Dendritic cell treated with granulocyte-macrophage colony-stimulating factor and Interleukin-4, amounts not matched to agents 40 ng/mL and 50 ng/mL, for 4 days (primary cell): ENCODE measurements around the gene AGPAT3.
"Not testable (repeated sequence)": the region's sequence is repeated elsewhere in the genome, so short reads cannot be mapped to it uniquely, and the experiment has no call there.

ENCODE experiments used
- H3K27ac Mint-ChIP-seq: one replicate; pipeline ENCODE4 v1.8.0; 2022; ENCODE audit warnings: mild to moderate bottlenecking, mixed read lengths
- H3K27me3 Mint-ChIP-seq: one replicate; pipeline ENCODE4 v1.8.0; 2022; ENCODE audit warnings: mild to moderate bottlenecking, mixed read lengths
- H3K36me3 Mint-ChIP-seq: one replicate; pipeline ENCODE4 v1.8.0; 2022; ENCODE audit warnings: low read depth, mixed read lengths
- H3K4me1 Mint-ChIP-seq: one replicate; pipeline ENCODE4 v1.8.0; 2022; ENCODE audit warnings: low read depth, mixed read lengths
- H3K4me3 Mint-ChIP-seq: one replicate; pipeline ENCODE4 v1.8.0; 2022; ENCODE audit warnings: mild to moderate bottlenecking, moderate library complexity, mixed read lengths
- H3K9me3 Mint-ChIP-seq: one replicate; pipeline ENCODE4 v1.8.0; 2022; ENCODE audit warnings: mixed read lengths
- intact Hi-C: fragments of 100-400 bp; cut with micrococcal nuclease; formaldehyde crosslinking; loops from one replicate; pipeline ENCODE4 v1.15.0; 2022

Gene AGPAT3

DNA sequence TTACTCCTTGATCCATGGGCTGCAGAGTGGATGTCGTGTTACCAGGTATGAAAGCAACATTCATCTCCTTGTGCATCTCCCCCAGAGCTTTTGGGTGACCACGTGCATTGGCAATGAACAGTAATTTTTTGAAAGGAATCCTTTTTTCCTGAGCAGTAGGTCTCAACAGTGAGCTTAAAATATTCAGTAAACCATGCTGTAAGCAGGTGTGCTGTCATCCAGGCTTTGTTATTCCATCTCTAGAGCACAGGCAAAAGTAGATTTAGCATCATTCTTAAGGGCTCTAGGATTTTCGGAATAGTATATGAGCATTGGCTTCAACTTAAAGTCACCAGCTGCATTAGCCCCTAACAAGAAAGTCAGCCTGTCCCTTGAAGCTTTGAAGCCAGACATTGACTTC, 27.3 kb downstream of the AGPAT3 start:
- Mint-ChIP-seq H3K27ac (no peak overlapping the region), H3K4me1 (peaks cover 27% of the 10 kb centered on the region), H3K4me3 (no peak overlapping the region), H3K36me3 (peaks cover 63% of the 10 kb centered on the region), H3K27me3 (no peaks in the 10 kb centered on the region), H3K9me3 (no peaks in the 10 kb centered on the region)
- intact Hi-C loops, result no loop called here

DNA sequence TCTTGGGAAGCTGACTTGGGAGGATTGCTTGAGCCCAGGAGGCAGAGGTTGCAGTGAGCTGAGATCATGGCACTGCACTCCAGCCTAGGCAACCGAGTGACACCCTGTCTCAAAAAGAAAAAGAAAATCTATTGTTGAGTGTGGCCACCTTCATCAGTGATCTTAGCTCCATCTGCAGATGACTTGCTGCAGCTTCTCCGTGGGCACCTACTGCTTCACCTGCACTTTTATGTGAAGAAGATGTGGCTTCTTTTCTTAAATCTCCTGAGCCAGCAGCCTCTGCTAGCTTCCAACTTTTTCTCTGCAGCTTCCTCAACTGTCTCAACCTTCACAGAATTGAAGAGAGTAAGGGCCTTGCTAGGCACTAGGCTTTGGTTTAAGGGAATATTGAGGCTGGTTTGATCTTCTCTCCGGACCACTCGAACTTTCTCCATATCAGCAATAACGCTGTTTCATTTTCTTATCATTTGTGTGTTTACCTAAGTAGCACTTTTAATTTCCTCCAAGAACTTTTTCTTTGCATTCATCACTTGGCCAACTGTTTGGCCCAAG, 28.0 kb downstream of the AGPAT3 start:
- Mint-ChIP-seq H3K36me3 (peaks cover 63% of the 10 kb centered on the region), H3K27me3 (no peaks in the 10 kb centered on the region), H3K27ac (peak overlapping the region; percentile 31), H3K4me3 (no peak overlapping the region), H3K4me1 (peaks cover 27% of the 10 kb centered on the region), H3K9me3 (no peaks in the 10 kb centered on the region)
- intact Hi-C loops, result no loop called here

DNA sequence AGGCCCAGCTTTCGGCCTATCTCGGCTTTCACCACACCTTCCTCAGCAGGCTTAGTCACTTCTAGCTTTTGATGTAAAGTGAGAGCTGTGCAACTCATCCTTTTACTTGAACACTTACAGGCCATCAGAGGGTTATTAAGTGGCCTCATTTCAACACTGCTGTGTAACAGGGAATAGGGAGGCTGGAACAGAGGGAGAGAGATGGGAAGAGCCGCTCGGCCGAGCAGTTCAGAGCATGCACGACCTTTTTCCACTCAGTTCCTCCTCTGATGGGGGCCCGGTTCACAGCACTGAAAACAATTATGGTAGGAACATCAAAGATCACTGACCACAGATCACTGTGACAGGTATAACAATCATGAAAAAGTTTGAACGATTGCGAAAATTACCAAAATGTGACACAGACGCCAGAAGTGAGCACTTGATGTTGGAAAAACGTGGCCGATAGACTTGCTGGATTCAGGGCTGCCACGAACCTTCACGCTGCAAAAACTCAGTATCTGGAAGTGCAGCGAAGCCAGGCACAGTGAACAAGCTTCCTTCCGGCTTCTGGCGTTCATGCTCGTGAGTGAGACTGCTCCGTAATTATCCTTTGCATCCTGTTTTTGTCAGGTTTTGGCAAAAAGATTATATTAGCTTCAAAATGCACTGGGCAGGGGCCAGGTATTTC, 28.6 kb downstream of the AGPAT3 start:
- intact Hi-C loops, result no loop called here
- no peaks in the 10 kb centered on the region for H3K27me3 Mint-ChIP-seq
- no peaks in the 10 kb centered on the region for H3K9me3 Mint-ChIP-seq
- peaks cover 64% of the 10 kb centered on the region for H3K36me3 Mint-ChIP-seq
- peak overlapping the region; percentile 31 for H3K27ac Mint-ChIP-seq
- H3K4me3 Mint-ChIP-seq, result peak overlapping the region; percentile 1
- H3K4me1 Mint-ChIP-seq, result peaks cover 27% of the 10 kb centered on the region

GRCh38 chr21:43894206-43894577, 29.2 kb downstream of the AGPAT3 start:
- Mint-ChIP-seq H3K27me3 (no peaks in the 10 kb centered on the region), H3K9me3 (no peaks in the 10 kb centered on the region), H3K4me3 (no peak overlapping the region), H3K27ac (no peak overlapping the region), H3K4me1 (peaks cover 27% of the 10 kb centered on the region), H3K36me3 (peaks cover 67% of the 10 kb centered on the region)
- intact Hi-C loops, result no loop called here

DNA sequence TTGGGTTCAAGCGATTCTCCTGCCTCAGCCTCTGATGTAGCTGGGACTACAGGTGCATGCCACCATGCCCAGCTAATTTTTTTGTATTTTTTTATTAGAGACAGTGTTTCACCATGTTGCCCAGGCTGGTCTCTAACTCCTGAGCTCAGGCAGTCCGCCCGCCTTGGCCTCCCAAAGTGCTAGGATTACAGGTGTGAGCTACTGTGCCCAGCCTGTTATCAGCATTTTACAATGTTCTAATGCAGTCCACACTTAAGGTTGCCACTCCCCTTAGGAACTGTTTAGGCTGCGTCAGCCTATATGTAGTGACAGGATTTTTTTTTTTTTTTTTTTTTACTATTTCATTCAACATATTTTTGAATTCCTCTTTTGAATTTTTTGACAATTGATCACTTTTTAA, 30.2 kb downstream of the AGPAT3 start:
- Mint-ChIP-seq H3K4me3 (no peak overlapping the region), H3K27ac (no peak overlapping the region), H3K4me1 (peaks cover 35% of the 10 kb centered on the region), H3K9me3 (no peaks in the 10 kb centered on the region), H3K27me3 (no peaks in the 10 kb centered on the region), H3K36me3 (peaks cover 67% of the 10 kb centered on the region)
- intact Hi-C loops, result no loop called here

GRCh38 chr21:43896696-43897299, 31.8 kb downstream of the AGPAT3 start:
- Mint-ChIP-seq H3K4me1 (peaks cover 40% of the 10 kb centered on the region), H3K36me3 (peaks cover 67% of the 10 kb centered on the region)
- H3K27me3 Mint-ChIP-seq, H3K9me3 Mint-ChIP-seq, intact Hi-C loops, H3K4me3 Mint-ChIP-seq, H3K27ac Mint-ChIP-seq: not testable (repeated sequence)

DNA sequence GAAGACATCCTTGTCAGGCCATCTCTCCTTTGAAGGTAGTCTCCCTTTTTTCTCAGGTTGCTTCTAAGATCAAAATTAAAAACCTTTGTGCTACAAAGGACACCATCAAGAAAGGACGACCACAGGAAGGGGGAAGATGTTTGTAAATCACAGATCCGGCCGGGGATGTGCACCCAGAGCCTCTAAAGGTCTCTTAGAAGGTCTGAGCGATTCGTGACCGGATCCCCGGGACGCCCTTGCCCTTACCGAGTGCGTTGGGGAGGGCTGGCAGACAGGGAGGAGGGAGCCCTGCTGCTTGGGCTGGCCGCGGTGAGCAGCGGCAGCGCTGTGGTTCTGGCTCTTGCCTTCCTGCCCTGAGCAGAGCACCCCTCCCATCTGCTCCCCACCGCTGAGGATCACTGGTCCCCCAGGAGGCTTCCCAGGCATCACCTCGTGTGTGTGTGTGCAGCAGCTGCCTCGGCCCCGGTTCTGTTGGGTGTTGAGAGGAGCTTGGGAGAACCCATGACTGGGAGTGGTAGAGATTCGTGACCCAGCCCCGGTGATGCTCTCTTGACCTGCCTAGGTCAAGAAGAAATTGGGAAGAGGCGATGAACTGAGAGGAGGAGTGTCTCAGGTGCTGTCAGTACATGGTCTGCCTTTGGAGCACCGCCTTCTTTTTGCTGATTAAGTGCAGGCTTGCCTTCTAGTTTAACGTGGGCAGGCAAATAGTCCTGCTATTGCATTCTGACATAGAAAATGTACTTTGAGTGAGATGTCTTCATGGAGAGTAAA, 34.5 kb downstream of the AGPAT3 start:
- Mint-ChIP-seq H3K27me3 (no peaks in the 10 kb centered on the region), H3K4me1 (peaks cover 26% of the 10 kb centered on the region), H3K9me3 (no peaks in the 10 kb centered on the region), H3K27ac (no peak overlapping the region), H3K4me3 (no peak overlapping the region), H3K36me3 (peaks cover 75% of the 10 kb centered on the region)
- intact Hi-C loops, result no loop called here

GRCh38 chr21:43900078-43900385, 35.0 kb downstream of the AGPAT3 start:
- Mint-ChIP-seq H3K36me3 (peaks cover 80% of the 10 kb centered on the region), H3K4me3 (no peak overlapping the region), H3K9me3 (no peaks in the 10 kb centered on the region), H3K27me3 (no peaks in the 10 kb centered on the region), H3K27ac (no peak overlapping the region), H3K4me1 (peaks cover 22% of the 10 kb centered on the region)
- intact Hi-C loops, result no loop called here

DNA sequence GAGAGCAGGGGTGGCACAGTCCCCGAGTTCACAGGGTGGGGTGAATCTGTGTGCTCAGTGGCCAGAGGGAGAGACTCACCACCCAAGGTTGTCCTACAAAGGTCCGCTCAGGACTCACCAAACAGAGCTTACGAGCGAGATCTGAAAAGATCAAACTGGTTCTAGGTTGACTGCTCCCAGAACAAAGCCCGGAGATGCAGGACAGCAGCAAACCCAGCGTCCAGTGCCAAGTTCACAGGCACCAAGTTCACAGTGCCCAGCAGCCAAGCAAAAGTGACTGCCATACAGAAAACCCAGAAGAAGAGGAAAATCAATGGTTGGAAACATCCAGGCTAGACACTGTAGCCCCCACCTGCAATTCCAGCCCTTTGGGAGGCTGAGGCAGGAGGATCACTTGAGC, 35.7 kb downstream of the AGPAT3 start:
- Mint-ChIP-seq H3K4me3 (no peak overlapping the region), H3K36me3 (peaks cover 84% of the 10 kb centered on the region), H3K27me3 (no peaks in the 10 kb centered on the region), H3K27ac (no peak overlapping the region), H3K9me3 (no peaks in the 10 kb centered on the region), H3K4me1 (peaks cover 22% of the 10 kb centered on the region)
- intact Hi-C loops, result no loop called here

GRCh38 chr21:43902441-43902840, 37.4 kb downstream of the AGPAT3 start:
- H3K27me3 Mint-ChIP-seq, result no peaks in the 10 kb centered on the region
- H3K4me3 Mint-ChIP-seq, result no peak overlapping the region
- H3K36me3 Mint-ChIP-seq, result peaks cover 96% of the 10 kb centered on the region
- no peak overlapping the region for H3K27ac Mint-ChIP-seq
- intact Hi-C loops, result no loop called here
- no peaks in the 10 kb centered on the region for H3K9me3 Mint-ChIP-seq
- peaks cover 22% of the 10 kb centered on the region for H3K4me1 Mint-ChIP-seq

DNA sequence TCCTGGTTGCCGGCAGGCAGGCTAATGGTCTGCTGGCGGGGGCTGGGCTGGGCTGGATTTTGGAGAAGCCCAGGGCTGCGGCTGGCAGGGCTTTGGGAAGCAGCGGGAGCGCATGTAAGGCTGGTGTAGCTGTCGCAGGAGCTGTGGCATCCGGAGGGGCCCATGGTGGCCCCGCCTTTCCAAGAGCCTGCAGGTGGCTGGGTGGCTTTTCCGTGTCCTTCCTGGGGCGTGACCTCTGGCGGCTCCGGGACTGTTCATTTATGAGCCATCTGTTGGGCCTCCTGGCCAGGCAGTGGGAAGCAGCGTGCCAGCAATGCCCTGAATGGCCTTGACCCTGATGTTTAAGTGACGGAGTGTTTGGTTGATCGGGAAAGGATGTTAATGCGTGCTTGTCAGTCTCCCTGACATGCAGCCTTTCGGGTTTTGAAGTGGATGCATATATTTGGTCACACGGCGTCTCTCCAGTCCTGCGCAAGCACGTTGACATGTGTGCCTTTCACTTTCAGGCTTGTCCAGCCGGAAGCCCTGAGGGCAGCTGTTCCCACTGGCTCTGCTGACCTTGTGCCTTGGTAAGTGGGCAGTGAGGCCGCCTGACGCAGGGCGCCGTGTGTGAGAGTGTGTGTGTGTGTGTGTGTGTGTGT, 38.5 kb downstream of the AGPAT3 start:
- Mint-ChIP-seq H3K36me3 (peaks cover 96% of the 10 kb centered on the region), H3K27me3 (no peaks in the 10 kb centered on the region), H3K4me3 (no peak overlapping the region), H3K9me3 (no peaks in the 10 kb centered on the region), H3K27ac (no peak overlapping the region), H3K4me1 (peaks cover 22% of the 10 kb centered on the region)
- intact Hi-C loops, result no loop called here

GRCh38 chr21:43904331-43904781, 39.3 kb downstream of the AGPAT3 start:
- H3K9me3 Mint-ChIP-seq, result no peaks in the 10 kb centered on the region
- no peaks in the 10 kb centered on the region for H3K27me3 Mint-ChIP-seq
- intact Hi-C loops, result no loop called here
- H3K36me3 Mint-ChIP-seq, result peaks cover 96% of the 10 kb centered on the region
- no peak overlapping the region for H3K27ac Mint-ChIP-seq
- H3K4me3 Mint-ChIP-seq, result no peak overlapping the region
- peaks cover 22% of the 10 kb centered on the region for H3K4me1 Mint-ChIP-seq

- Mint-ChIP-seq H3K36me3 (peaks cover 96% of the 10 kb centered on the region), H3K4me3 (no peak overlapping the region), H3K27me3 (no peaks in the 10 kb centered on the region), H3K27ac (no peak overlapping the region), H3K9me3 (no peaks in the 10 kb centered on the region), H3K4me1 (peaks cover 19% of the 10 kb centered on the region)
- intact Hi-C loops, result no loop called here
Measured at GRCh38 chr21:43905726-43906455, 40.9 kb downstream of the AGPAT3 start.
